Stimulated activated CD8-positive, alpha-beta memory T cell treated with anti-CD3 and anti-CD28 coated beads, Interleukin-2, amount 100 ng/mL, for 48 hours (primary cell): Measurements from ENCODE around the gene NDST4.

ENCODE experiments used
- DNase-seq, 2 donors: peaks; one replicate each; pipeline ENCODE4 v3.0.0-alpha.2; 2020; ENCODE audit warnings: low read depth in 2 of 2

NDST4 gene

GRCh38 chr4:114907568-114907967 is 205.9 kb downstream of the NDST4 start:
- DNase-seq, result no peak

- DNase-seq, result no peak
Observed at GRCh38 chr4:114905017-114905416, 208.4 kb downstream of the NDST4 start.

GRCh38 chr4:114900934-114901333 is 212.5 kb downstream of the NDST4 start:
- DNase-seq, result no peak

- DNase-seq, result no peak
Observed at GRCh38 chr4:114890773-114891172, 222.6 kb downstream of the NDST4 start.

- DNase-seq, result no peak
Observed at GRCh38 chr4:114886761-114887160, 226.7 kb downstream of the NDST4 start.

GRCh38 chr4:114883641-114884040 is 229.8 kb downstream of the NDST4 start:
- DNase-seq, result no peak

GRCh38 chr4:114879916-114880669 is 233.3 kb downstream of the NDST4 start:
- no peak for DNase-seq

- DNase-seq, result no peak
Observed at GRCh38 chr4:114875630-114876029, 237.8 kb downstream of the NDST4 start.

- DNase-seq, result no peak
Observed at GRCh38 chr4:114874321-114874720, 239.1 kb downstream of the NDST4 start.

- DNase-seq, result no peak
Observed at GRCh38 chr4:114870987-114871386, 242.4 kb downstream of the NDST4 start.

GRCh38 chr4:114866901-114867670 is 246.3 kb downstream of the NDST4 start:
- no peak for DNase-seq

- DNase-seq, result no peak
Observed at GRCh38 chr4:114864060-114864459, 249.4 kb downstream of the NDST4 start.

- no peak for DNase-seq
Observed at GRCh38 chr4:114860786-114861185, 252.6 kb downstream of the NDST4 start.

- no peak for DNase-seq
Observed at GRCh38 chr4:114857831-114858230, 255.6 kb downstream of the NDST4 start.

- DNase-seq, result no peak
Observed at GRCh38 chr4:114839986-114840385, 273.4 kb downstream of the NDST4 start.

GRCh38 chr4:114830628-114831027 is 282.8 kb downstream of the NDST4 start:
- DNase-seq, result no peak

- DNase-seq, result no peak
Observed at GRCh38 chr4:114827651-114828050, 285.8 kb downstream of the NDST4 start.

- DNase-seq, result no peak
Observed at GRCh38 chr4:114815760-114816159, 297.7 kb downstream of the NDST4 start.

- no peak for DNase-seq
Observed at GRCh38 chr4:114813961-114814360, 299.5 kb downstream of the NDST4 start.

GRCh38 chr4:114811564-114812301 is 301.7 kb downstream of the NDST4 start:
- DNase-seq, result no peak

GRCh38 chr4:114807759-114808404 is 305.5 kb downstream of the NDST4 start:
- no peak for DNase-seq

GRCh38 chr4:114807357-114807756 is 306.1 kb downstream of the NDST4 start:
- DNase-seq, result no peak
